Measurements from ENCODE around the gene PDE6A.

The PDE6A gene

DNA sequence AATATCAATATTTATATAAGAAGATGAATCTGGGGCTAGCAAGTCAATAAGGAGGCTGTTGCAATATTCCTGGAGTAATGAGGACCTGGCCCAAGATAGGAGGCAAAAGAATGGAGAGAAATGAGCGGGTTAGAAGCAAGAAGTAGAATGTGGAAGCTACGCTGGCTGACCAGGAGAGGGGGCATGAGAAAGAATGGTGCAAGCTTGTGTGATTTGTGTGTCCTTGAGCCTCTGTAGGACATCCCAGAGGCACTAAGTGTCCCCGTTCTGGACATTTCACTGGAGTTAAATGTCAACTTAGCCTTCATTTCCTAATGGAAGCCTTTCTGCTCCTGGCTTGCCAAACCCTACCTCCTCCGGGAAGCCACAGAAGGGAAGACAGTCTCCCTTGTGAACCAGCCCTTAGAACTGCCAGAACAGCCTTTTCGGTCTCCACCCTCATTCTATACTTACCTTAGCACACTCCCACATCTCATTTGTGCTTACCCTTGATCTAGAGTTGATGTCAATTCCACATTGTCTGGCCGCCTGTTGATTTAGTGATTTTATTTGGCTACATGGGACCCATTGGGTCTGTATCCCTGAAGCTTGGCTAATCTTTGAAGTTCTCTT is 6.7 kb upstream of the PDE6A start:
- DNase-seq = no peak

DNA sequence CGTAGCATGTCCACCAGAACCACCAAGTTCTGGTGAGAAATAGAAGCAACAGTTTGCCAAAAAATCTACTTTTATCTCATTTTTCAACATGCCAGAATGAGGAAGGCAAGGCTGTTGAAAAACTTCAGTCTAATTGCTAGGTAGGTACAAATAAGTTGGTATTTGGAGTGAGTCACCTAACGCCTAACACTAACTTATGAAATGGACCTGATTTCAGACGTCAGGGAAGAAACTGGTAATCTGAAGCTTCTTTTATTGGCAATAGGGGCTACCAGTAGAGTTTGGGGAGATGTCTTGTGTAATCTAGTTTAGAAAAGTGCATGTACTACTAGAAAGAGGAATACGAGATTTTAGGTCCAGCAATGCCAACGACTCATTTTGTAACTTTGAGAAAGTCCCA is 4.4 kb upstream of the PDE6A start:
- DNase-seq = no peak

DNA sequence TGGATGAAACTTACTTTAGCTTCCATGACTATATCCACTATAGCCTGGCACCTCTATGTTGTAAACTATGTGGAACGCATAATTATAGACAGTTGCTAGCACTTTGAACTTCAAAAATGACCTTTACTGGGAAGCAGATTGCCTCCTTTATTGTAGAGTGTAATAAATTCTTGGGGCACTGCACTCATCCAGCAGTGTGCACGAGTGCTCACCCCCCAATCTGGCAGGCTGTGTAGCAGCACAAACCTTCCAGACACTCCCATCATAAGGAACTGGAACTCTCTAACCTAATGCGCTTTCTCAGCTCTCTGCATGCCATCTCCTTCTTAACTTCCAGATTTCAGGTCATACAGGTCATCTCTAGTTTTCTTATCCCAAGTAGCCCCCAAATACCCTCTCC is 1.5 kb upstream of the PDE6A start:
- DNase-seq = no peak

DNA sequence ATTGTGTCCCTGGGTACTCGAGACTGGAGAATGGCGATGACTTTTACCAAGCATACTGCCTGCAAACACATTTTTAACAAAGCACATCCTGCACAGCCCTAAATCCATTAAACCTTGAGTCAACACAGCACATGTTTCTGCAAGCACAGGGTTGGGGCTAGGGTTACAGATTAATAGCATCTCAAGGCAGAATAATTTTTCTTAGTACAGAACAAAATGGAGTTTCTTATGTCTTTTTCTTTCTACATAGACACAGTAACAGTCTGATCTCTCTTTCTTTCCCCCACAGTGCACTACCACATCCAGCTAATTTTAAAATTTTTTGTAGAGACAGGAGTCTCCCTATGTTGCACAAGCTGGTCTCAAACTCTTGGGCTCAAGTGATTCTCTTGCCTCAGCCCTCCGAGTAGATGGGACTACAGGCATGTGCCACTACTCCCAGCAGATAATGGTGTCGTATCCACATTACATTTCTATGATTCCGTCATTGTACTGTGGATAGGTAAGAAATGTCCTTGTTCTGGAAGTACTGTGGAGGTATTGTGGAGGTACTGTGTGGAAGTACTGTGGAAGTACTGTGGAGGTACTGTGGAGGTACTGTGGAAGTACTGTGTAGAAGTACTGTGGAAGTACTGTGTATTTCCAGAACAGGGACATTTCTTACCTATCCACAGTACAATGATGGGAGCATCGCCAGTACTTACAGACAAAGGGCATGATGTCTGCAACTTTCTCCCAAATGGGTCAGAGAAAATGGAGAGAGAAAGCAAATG is 1.2 kb downstream of the PDE6A start:
- peak in 1 of 2 experiments; percentile 42 for DNase-seq

DNA sequence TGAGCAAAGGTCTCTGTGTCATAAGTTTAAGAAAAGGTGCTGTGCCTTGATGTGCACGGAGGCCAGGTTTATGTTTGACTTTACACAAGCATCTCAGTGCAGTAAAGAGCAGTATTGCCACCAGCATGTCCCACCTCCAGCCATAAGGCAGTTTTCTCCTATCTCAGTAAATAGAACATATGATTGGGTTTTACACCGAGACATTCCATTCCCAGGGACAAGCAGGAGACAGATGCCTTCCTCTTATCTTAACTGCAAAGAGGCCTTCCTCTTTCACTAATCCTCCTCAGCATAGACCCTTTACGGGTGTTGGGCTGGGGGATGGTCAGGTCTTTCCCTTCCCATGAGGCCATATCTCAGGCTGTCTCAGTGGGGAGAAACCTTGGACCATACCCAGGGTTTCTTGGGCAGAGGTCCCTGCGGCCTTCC is 1.8 kb downstream of the PDE6A start:
- peak; percentile 47 to 71 for DNase-seq

DNA sequence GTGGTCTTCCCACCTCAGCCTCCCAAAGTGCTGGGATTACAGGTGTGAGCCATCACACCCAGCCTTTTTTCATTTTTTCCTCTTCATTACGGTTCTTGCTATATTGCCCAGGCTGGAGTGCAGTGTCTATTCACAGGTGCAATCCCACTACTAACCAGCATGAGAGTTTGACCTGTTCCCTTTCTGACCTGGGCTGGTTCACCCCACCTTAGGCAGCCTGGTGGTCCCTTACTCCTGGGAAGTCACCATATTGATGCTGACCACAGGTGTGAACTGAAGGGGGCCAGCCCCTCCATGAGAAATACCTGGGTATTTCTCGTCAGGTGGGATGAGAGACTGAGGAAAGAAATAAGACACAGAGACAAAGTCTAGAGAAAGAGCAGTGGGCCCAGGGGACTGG is 2.4 kb downstream of the PDE6A start:
- no peak for DNase-seq

DNA sequence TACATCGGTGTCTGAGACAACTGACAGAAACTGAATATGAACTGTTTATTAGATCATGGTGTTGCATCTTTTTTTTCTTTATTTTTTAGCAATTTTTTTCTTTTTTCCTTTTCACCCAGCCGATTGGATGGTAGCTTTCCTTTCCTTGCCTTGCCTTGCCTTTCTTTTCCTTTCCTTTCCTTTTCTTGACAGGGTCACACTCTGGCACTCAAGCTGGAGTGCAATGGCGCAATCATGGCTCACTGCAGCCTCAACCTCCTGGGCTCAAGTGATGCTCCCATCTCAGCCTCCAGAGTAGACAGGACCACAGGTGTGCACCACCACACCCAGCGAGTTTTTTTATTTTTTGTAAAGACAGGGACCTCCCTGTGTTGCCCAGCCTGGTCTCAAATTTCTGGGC is 2.8 kb downstream of the PDE6A start:
- DNase-seq = no peak

DNA sequence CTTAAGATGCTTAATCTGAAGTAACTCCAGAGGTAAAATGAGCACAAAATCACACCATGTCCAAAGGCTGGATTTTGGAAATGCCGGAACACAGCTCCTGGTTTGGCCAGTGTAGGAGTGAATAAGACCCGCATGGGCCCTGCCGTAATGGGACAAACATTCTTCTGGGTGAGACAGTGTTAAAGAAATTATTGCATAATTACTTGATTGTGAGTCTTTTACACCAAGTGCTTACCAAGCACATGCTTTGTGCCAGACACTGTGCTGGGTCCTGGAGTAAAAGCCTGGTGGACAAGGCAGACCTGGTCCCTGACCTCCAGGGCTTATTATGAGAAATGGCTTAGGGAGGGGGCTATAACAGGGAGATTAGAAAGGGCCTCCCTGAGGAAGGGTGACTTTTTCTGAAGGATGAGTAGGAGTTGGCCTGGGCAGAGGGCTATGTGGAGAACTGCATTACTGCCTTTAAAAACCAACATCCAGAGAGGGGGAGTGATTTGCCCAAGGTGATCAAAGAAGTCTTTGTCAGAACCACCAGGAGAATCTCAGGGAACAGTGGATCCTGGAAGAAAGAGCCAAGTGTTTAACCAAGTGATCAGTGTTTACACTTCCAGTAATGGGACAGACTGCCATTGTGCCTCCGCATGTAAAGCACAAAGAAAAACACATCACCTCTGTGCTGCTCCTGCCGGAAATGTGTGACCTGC is 3.5 kb downstream of the PDE6A start:
- DNase-seq = no peak

DNA sequence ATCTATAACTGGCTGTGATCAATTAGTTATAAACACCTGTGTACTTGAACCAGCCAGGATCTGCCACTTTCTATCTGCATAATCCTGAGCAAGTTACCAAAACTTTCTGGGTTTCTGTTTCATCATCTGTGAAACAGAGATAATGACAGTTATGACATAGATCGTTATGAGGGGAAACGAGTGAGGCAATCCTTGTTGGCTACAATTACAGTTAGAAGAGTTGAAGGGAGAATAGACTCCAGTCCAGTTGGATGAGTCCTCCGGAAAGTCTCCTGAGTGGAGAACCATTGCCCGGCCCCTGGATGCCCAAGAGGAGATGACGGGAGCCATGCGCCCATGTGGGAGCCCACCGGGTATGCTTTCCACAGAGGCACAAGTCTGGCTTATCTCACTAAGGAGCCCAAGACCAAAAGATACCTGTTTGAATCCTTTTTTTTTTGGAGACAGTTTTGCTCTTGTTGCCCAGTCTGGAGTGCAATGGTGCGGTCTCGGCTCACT is 4.5 kb downstream of the PDE6A start:
- DNase-seq = no peak

DNA sequence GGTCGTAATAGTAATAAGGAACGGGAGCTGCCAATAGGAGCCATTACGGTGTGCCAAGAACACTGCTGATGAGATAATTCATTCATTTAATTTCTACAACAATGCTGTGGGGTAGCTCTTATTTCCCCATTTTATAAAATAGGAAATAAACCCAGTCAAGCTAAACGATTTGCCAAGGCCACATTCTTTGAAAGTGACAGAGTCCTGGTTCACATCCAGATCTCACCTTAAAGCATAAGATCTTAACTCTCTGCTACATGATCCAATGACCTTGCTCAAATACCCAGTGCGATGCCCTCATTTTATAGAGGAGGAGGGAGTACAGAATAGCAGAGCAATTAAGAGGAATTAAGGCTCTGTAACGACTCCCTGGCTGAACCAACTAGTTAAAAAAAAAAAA is 5.0 kb downstream of the PDE6A start:
- DNase-seq = no peak

DNA sequence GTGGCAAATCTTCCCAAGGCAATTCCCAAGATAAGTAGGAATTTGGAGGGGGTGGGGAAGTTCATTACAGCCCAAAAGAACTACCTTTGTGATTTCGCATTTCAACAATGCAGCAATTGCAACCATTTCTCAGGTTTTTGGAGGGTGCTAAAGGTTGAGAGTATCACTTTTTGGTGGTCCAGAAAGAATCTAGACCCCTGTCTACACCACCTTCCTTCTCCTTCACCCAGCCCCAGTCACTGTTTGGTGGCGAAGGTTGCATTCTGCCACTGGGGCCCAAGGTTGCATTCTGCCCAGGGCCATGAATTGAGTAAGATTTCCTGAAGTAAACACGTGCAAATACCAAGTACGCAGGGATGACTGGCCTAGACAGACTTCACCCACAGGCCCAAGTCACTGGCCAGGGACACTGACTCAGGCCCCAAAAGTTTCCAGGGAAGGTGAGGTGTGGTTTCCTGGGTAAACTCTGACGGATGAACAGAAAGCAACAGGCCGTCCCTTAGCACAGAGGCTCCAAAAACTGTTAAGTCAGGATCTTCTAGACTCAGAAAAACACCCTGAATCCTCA is 5.7 kb downstream of the PDE6A start:
- no peak for DNase-seq

DNA sequence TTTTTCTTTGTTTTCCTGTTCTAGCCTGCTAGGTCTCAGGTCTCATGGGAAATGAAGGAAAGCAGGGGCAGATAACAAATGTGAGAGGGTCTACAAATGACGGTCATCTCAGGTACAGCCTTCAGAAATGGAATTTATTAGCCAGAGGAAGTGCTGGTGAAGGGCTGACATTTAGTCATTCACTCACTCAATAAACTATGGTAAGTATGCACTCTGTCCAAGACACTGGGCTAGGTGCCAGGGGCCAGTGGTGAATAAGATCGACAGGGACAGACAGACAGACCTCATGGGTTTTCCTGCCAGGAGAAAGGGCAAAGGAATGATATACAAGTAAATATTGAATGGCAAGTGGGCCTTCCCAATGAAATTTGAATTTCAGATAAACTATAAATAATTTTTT is 6.3 kb downstream of the PDE6A start:
- DNase-seq = no peak

DNA sequence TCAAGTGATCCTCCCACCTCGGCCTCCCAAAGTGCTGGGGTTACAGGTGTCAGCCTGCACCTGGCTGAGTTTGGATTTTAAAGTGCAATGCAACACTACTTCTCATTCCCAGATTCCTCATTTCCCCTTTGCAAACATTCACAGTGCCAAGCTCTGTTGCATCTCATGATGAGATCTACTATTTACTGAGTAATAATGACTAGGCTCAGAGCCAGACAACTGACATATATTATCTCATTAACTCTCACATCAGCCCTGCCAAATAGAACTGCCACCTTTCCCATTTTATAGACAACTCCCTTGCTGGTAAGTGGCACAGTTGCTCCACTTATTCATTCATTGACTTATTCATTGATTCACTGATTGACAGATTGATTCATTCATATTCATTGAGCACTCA is 7.0 kb downstream of the PDE6A start:
- DNase-seq = no peak

DNA sequence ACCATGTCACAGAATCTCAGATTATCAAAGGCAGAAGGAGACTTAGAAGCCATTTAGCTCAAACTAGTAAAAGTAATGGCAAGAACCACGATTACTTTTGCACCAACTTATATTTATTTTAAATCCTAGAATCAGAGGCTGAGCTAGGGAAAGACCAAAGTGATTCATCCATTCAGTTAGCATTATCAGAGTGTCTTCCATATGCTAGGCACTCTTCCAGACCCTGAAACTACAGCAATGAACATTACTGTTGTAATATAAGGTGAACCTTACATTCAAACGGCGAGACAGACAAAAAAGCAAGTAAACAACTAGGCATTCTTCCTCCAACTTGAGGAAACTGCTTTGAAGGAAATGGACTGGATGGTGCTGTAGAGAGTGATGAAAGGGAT is 7.9 kb downstream of the PDE6A start:
- DNase-seq = no peak

DNA sequence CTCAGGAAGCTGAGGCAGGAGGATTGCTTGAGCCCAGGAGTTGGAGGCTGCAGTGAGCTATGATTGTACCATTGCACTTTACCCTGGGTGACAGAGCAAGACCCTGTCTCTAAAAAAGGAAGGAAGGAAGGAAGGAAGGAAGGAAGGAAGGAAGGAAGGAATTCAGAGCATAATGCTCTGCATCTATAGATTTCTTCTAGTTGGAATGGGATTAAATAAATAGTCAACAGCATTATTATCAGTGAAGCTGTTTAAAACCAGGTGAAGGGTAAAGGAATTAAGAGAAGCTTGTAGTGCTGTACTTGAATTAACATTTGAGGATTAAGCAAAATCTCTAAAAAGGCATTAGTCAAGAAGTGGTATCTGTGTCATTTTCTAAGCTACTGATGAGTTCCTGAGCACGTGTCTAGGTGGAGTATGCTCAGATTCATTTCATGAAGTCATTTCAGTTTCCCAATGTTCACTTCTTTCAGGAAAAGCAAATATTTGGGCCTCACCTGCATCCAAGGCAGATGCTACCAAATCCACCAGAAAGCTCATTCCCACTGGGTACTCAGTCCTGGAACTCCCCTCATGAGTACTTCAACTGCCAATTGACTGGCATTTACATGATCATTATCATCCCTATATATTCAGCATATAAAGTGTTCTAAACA is 8.4 kb downstream of the PDE6A start:
- DNase-seq = peak in 1 of 2 experiments; percentile 54

DNA sequence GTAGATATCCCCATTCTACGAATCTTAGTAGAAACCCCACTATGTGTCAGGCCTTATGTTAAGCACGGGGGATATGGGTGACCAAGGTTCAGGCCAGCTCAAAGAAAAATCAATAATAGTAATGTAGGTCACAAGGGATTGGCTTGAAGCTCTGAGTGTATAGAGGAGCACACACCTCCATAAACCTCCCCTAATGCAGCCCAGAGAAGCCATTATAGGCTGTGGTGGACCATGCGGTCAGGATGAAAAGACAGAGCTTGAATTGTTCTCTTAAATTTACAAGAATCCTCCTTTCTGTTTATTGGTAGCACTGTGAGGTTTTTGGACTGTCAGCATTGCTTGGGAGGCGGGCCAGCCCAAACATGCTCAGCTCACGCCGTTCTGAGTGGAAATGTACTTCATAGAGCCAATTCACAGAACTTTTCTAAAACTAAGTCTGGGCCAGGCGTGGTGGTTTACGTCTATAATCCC is 9.1 kb downstream of the PDE6A start:
- DNase-seq = no peak

DNA sequence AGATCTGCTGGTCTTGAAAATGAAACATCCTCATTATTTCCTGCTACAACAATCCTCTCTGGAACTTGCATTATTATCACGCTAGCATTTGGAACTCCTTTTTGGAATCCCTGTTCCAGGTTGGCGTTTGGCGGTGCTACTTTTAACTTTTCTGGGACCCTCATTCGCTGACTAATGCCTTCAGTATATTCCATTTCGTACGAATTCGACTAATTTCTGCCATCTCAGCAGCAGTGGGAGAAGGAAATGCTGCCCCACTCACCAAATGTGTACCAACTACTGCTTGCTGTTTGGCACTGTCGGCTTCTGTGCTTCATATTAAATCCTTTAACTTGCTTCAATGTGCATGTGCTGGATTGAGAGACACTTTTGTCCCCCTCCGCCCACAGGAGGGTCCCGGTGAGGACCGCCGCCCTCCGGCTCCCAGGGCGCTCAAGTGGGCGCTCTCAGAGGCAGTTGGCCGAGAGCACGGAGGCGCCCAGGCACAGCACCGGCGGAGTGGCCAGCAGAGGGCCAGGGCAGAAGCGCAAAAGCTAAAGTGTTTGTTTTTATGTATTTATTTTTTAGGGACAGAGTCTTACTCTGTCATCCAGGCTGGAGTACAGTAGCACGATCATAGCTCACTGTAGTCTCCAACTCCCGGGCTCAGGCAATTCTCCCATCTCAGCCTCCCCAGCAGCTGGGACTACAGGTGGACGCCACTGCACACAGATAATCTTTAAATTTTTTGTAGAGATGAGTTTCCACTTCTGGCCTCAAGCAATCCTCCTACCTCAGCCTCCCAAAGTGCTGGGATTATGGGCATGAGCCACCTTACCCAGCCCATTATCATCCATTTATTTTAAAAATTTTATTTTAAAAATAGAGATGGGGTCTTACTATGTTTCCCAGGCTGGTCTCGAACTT is 11.9 kb downstream of the PDE6A start:
- peak; percentile 25 to 47 for DNase-seq

DNA sequence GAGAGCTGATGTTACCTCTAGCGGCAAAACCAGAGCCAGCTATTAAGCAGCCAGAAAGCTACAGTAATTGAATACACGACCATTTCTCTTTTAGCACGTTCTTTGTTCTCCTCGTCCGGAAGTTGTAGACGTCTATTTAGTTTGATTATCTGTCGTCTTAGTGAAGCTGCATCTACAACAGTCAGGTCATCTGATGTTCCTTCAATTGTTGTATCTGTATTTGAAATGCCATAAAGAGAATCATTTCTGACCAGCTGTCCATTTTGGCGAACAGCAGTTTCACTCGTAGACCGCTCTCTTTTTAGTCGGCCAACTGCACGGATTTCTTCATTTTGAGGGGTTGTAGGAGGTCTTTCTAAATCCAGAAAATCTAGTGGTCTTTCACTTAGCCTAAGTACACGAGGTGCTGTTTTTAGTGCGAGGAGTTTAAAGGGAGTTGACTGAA is 12.6 kb downstream of the PDE6A start:
- peak in 1 of 2 experiments; percentile 41 for DNase-seq

DNA sequence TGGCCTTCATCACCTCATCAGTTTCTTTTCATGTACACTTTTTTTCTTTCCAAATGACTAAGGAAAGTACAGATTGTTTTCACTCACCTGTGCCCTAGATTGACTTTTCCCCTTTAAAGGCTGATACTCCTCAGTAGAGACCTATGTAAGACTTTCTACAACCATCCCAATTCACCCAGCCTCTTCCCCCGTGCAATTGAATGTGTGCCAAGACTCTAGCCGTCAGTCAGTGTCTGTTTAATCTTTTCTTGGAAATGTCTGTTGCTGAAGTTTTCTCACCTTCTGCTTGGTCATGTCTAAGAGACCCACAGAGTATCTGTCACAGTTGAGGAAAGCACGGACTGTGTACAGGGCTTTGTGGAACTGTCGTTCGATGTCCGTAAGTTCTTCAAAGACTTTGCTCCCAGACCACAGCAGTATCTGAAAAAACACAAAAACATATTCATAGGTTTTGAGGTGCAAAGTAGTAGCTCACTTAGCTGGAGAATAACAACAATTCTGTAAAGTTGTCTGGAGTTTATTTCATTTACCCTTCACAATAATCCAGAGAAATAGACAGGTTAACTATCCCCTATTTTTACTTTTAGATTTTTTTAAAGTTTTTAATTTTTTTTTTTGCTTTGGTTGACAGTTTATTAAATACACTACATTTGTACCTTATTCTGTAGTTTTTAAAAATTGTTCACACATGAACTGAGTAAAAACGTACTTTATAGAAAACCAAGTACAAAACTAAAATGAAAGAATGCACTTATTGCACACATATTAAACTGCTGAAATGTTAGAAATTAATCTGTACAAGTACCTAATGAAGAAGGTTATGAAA is 13.6 kb downstream of the PDE6A start:
- no peak for DNase-seq

DNA sequence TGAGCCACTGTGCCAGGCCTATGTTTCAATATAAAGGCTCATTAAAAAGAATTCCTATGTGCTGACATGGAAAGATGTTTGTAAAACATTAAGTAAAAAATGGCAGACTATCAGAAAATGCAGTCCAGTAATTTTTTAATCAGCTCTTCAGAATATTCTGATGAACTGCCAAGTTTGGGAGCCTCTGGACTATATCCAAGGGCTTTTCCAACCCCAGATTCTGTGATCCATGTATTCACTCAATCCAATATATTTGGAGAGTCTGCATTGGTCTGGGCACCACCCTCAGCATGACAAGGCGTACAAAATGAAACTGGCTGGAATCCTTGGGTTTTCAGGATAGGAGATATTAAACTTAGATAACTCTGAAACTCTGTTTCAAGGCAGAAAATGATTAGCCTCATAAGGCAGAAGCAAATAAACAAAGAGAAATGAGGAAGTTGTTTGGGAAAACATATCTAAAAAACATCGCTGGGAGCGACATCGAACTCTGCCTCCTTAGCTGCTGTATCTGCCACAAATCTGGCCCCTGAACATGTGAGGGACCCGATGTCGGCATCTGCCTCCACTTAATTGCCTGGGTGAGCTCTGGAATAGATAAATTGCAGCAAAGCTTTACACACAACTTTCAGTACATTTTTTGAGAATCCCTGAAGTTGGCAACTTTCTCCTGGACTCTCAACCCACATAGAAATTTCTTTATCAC is 14.4 kb downstream of the PDE6A start:
- DNase-seq = no peak

All from NCI-H524 (cell line).